AG08395 (cell line): ENCODE data around the gene TMEM131.
A peak's percentile ranks its signal among the peaks of the same experiment; 100 is the strongest.
"Not testable (repeated sequence)": the region's sequence is repeated elsewhere in the genome, so short reads cannot be mapped to it uniquely, and the experiment has no call there.

ENCODE experiments used
- DNase-seq: peaks from one replicate; pipeline ENCODE4 v3.0.0; 2012; ENCODE audit warnings: mixed read lengths, low spot score

Gene TMEM131

DNA sequence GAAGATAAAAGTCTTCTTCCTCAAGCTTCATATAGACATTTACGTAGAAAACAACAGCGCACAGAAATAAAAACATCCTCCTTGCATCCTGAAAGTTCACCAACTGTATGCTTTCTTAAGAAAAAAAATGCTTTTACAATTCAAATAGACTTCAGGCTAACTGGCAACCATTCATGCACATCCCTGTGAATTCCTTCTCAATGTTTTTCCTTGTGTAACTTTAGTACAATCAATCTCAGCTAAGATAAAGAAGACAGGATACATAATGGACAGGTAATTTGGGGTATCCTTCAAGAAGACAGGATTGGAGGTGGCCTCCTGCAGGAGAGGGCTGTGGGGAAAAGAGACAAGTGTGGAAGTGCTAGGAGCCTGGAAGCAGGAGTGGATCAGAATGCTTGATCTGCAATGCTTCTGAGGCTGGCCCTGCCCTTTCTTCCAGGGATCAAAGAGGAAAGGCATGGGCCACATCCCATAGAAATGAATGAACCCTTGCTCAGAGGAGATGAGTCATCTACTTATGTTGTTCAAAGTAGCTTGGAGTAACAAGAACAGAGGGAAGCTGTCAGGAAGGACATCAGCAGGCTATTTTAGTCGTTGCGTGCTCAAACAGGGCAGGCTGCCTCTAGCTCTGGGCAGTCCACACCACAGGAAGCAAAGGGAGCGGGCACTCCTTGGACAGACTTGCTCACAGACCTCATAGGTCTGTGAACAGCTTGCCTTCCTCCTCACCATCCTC is 126.6 kb downstream of the TMEM131 start:
- DNase-seq, result peak; percentile 91

- no peak for DNase-seq
Measured at GRCh38 chr2:97863829-97864228, 131.9 kb downstream of the TMEM131 start.

GRCh38 chr2:97861177-97861576 is 134.6 kb downstream of the TMEM131 start:
- DNase-seq, result no peak

GRCh38 chr2:97858442-97858841 is 137.3 kb downstream of the TMEM131 start:
- DNase-seq, result no peak

- DNase-seq, result no peak
Measured at GRCh38 chr2:97857553-97857952, 138.2 kb downstream of the TMEM131 start.

GRCh38 chr2:97853057-97853456 is 142.7 kb downstream of the TMEM131 start:
- DNase-seq, result not testable (repeated sequence)

DNA sequence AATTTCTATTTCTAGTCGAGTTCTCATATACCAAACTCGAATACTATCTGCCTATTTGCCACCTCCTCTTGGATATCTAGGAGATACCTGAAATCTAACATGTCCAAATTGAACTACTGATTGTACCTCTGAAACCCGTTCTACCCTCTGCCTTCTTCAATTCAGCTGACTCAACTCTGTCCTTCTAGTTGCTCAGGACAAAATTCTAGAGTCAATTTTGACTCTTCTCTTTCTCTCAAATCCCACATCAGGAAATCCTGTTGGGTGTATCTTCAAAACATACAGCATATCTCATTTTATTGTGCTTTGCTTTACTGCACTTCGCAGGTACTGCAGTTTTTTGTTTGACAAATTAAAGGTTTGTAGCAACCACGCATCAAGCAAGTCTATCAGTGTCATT is 144.6 kb downstream of the TMEM131 start:
- no peak for DNase-seq

DNA sequence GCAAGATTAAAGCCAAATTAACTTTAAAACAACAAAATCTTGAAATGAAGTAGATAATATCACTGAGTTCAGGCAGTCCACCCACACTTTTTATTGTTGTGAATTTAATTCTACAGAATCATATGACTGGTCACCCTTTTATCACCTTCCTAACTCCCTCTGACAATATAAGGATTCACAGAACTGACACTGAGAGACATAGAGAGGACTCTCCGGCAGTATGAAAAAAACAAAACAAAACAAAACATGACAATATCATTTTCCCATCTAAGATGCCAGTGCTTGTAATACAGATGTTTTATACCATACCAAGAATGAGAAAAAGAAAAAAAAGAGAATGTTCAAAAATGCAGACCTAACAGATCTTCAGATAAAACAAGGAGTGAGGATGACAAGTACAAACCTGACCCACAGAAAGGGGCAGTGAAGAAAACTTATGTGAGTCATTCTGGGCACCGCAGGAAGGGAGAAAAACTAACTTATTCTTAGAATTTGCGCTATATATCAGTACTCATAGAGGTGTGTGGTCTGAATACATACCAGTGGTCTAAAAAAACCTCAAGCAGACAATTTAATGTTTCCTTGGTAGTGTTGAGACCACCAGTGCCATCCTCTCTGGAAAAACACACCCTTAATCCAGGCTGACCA is 145.7 kb downstream of the TMEM131 start:
- no peak for DNase-seq

GRCh38 chr2:97848306-97848705 is 147.4 kb downstream of the TMEM131 start:
- DNase-seq, result no peak

GRCh38 chr2:97846716-97847115 is 149.0 kb downstream of the TMEM131 start:
- not testable (repeated sequence) for DNase-seq

- DNase-seq, result no peak
Measured at GRCh38 chr2:97845818-97846217, 149.9 kb downstream of the TMEM131 start.

DNA sequence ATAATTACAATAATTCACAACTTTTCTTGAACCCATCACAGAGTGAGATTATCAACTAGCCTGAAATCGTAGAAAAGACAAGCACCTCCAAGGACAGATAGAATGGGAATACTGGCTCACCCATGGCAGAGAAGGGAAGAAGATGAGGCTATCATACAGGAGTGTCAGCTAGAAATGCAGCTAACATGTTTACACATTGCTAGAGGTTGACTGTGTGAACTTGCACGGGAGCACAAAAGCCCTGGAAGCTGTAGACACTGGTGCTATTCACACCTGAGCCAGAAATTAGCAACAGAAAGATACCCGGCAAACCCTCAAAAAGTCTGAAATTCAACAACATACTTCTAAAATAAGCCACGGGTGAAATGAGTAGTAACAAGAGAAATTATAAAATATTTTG is 150.6 kb downstream of the TMEM131 start:
- no peak for DNase-seq

DNA sequence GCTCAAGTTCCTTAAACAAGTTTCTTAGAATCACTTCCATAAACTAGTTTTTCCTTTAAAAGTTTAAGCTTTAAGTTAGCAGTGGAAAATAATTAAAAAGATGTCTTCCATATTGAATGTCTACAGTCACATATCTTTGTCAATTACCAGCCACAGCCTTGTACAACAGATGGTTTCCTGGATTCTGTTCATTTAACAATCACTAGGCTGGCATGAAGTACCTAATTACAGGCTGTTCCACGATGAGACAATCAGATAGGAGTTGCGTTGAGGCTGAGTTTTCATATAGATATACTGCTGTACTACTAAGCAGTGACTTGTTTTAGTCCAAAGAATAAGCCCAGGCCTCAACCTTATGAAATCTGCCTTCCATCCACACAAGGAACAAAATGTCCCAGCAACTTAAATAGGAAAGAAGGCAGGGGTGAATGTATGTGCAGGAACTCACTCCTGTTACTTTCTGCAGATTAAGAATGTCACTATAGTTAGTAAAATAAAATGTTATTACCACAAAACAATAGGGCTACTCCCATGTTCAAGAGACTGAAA is 151.4 kb downstream of the TMEM131 start:
- no peak for DNase-seq

DNA sequence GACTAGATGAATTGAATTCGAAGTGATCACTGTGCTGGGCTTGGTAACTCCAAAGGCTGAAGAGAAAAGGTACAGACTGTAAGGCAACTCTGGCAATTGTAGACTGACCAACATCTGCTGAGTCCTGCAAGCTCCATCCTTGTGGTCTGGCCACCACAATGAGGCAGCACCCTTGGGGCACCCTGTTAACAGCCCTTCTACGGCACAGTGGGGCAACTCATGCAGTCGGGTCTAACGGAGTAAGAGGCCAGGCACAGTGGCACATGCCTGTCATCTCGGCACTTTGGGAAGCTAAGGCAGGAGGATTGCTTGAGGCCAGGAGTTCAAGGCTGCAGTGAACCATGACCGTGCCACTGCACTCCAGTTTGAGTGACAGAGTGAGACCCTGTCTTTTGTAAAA is 155.6 kb downstream of the TMEM131 start:
- DNase-seq, result no peak

- no peak for DNase-seq
Measured at GRCh38 chr2:97834610-97835009, 161.1 kb downstream of the TMEM131 start.

DNA sequence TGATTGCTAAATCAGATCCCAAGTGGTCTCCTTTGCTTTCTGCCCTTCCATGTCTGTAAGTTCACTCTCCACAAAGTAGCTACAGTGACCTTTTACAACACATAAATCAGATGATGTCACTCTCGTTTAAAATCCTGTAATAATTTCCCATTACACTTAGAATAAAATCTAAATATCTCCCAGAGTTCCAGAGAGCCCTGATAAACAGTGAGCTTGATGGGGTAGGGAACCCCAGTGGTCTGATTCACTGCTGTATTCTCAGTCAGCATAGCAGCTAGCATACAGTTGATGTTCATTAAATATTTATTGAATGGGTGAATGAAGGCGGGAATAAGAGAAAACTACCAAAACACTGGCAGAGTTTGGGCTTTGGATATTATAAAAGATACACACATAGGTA is 164.6 kb downstream of the TMEM131 start:
- DNase-seq, result no peak

GRCh38 chr2:97829255-97829654 is 166.5 kb downstream of the TMEM131 start:
- DNase-seq, result not testable (repeated sequence)

GRCh38 chr2:97827013-97827412 is 168.7 kb downstream of the TMEM131 start:
- not testable (repeated sequence) for DNase-seq

- DNase-seq, result not testable (repeated sequence)
Measured at GRCh38 chr2:97826266-97826847, 169.4 kb downstream of the TMEM131 start.

- DNase-seq, result not testable (repeated sequence)
Measured at GRCh38 chr2:97824011-97824410, 171.7 kb downstream of the TMEM131 start.

DNA sequence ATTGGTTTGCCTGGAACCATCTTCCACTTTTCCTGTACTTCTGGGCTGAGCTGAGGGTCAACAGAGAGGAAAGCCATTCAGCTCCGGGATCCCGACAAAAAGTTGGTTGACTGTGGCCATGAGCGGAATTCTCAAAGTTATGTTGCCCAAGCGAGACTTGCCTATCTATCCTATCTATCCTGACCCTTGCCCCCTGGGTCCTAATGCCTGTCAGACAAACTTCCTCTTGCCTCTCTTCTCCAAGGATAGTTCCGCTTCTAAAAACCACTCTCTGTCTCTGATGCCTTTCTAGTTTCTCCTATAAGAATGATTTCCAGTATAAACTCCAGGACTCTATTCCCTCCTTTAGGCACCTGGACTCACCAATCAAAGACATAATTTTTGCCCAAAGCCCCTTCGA is 173.9 kb downstream of the TMEM131 start:
- DNase-seq, result not testable (repeated sequence)

GRCh38 chr2:97819754-97820153 is 176.0 kb downstream of the TMEM131 start:
- DNase-seq, result no peak

DNA sequence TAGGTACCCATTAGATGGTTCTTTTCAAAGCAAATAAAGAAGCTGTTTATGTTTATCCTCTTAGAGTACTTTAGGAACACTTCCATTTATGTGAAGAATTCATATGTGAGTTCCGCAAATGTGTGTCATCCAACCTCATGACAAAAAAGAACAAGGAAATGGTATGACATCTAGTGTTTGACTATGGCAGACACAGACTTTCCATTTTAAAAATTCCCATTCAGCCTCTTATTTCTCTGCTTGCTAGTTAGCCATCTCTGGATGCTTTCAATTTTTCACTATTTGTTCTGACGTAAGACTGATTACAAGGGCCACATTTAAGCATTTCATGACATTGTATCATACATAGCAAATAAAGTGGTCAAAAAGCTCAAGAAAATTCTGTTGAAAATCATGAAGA is 179.3 kb downstream of the TMEM131 start:
- DNase-seq, result no peak
